GM21367 (cell line): ENCODE data around the gene ATP5MC2.

Experiments used
- ATAC-seq: cut with Tn5 transposase; IDR thresholded peaks from one replicate; pipeline ENCODE4 v1.9.1; 2021; ENCODE audit not compliant: unreplicated experiment

ATP5MC2 gene

DNA sequence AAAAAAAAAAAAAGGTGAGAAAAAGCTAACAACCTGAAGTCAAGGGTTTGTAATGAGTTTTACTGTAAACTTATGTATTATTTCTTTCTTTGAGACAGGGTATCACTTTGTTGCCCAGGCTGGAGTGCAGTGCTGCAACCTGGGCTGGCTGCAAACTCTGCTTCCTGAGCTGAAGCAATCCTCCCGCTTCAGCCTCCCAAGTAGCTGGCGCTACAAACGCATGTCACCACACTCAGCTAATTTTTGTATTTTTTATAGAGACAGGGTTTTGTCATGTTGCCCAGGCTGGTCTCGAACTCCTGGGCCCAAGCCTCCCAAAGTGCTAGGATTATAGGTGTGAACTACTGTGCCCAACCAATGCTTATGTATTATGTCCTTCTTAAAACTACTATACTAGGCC, 58.9 kb downstream of the ATP5MC2 start:
- no peak for ATAC-seq
